Astrocyte of the spinal cord (primary cell): ENCODE data around the gene USP49.

Experiments
- DNase-seq: peaks from one replicate; pipeline ENCODE4 v3.0.0; 2011; ENCODE audit warnings: low read depth, low spot score
- H3K4me3 ChIP-seq: 2 replicates; pipeline ENCODE4 v1.5.1; 2011; ENCODE audit warnings: low read depth, mild to moderate bottlenecking, low read length, moderate library complexity
- in situ Hi-C: cut with HindIII; loops from 2 replicates; pipeline ENCODE4 v1.10.0; 2017; ENCODE audit warnings: low sequenced_read_pairs
- TF ChIP-seq, protein P1 (sequence below): IDR thresholded peaks from 2 replicates; pipeline ENCODE4 v1.5.1; 2012; ENCODE audit warnings: low read depth, mild to moderate bottlenecking, low read length, inconsistent platforms

USP49 gene

DNA sequence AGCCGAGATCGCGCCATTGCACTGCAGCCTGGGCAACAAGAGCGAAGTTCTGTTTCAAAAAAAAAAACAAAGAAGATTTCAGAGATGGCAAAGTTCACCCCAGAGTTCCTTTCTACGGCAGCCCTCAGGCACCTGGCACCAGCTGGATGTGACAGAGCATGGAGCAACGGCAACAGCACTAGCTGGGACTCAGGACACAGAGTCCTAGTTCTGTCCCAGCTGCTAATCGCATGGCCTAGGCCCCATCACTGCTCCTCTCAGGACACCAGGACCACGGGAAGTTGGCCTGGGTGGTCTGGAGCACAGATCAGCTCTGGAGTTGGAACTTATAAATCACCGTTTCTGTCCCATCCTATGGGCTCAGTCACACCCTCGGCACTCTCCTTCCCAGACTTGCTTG is 149.1 kb downstream of the USP49 start:
- in situ Hi-C loops, result no loop called here
- H3K4me3 ChIP-seq, result no peak overlapping the region
- TF ChIP-seq, protein P1, sequence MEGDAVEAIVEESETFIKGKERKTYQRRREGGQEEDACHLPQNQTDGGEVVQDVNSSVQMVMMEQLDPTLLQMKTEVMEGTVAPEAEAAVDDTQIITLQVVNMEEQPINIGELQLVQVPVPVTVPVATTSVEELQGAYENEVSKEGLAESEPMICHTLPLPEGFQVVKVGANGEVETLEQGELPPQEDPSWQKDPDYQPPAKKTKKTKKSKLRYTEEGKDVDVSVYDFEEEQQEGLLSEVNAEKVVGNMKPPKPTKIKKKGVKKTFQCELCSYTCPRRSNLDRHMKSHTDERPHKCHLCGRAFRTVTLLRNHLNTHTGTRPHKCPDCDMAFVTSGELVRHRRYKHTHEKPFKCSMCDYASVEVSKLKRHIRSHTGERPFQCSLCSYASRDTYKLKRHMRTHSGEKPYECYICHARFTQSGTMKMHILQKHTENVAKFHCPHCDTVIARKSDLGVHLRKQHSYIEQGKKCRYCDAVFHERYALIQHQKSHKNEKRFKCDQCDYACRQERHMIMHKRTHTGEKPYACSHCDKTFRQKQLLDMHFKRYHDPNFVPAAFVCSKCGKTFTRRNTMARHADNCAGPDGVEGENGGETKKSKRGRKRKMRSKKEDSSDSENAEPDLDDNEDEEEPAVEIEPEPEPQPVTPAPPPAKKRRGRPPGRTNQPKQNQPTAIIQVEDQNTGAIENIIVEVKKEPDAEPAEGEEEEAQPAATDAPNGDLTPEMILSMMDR, result no peak

DNA sequence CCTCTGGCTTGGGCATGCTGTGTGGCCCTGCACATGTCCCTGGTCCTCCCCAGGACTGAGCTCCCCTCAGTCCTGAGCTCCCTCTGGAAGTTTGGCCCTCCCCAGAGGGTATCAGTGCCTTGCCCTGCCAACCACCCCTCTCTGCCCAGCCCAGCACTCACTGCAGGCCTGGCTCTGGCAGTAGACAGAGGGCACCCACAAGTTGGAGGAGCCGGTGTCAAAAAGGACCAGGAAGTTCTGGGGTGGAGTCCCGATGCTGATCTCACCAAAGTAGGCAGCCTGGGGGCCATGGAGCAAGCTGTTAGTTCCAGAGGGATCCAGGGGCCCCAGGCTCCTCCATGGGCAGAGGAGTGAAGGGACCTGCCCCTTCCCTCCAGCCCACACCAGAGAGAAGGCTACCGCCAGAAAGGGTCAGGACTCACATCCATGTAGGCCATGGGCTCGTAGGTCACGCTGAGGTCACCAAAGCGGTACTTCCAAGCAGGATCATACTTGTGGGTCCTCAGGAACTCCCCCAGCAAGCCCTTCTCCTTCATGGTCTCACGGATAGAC is 150.9 kb downstream of the USP49 start:
- in situ Hi-C loops, result no loop called here
- no peak for DNase-seq
- no peak overlapping the region for H3K4me3 ChIP-seq
- TF ChIP-seq, protein P1, result no peak

More for the DNA sequence above, 149.1 kb downstream of the USP49 start:
- DNase-seq, result no peak

DNA sequence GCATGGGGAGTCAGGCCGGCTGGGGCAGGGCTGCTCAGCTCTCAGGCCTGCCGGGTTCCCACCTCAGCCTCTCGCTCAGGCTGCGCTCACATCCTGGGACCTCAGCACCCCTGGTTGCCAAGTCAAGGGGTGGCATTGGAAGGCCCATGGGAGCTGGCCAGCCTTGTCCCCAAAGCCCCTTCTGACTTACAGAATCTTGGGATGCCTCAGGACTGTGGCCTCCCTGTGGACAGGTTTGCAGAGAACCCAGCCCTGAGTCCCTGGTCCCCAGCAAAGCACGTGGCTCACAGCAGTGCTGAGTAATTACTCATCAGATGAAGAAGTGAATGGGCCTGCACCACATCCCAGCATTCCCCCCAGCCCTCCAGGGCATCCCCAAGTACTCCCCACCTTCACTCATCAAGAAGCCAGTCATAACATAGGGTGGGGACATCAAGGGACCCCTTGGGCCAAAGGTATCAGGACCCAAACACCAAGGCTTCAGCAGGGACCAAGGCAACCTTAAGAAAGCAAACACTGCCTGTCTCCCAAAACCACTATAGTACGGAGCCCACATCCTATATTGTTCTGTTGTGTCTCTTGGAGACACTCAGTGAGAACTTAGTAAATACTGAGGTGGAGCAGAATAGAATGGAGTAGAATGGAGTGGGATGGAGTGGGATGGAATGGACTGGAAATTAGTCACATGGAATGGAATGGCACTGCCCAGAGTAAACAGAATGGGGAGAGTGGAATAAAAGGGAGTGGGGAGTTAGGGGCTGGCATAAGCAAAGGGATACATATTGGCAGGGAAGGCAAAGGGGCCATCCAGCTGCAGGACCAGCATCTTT is 151.6 kb downstream of the USP49 start:
- no peak overlapping the region for H3K4me3 ChIP-seq
- DNase-seq, result no peak
- in situ Hi-C loops, result no loop called here
- TF ChIP-seq, protein P1, result no peak

DNA sequence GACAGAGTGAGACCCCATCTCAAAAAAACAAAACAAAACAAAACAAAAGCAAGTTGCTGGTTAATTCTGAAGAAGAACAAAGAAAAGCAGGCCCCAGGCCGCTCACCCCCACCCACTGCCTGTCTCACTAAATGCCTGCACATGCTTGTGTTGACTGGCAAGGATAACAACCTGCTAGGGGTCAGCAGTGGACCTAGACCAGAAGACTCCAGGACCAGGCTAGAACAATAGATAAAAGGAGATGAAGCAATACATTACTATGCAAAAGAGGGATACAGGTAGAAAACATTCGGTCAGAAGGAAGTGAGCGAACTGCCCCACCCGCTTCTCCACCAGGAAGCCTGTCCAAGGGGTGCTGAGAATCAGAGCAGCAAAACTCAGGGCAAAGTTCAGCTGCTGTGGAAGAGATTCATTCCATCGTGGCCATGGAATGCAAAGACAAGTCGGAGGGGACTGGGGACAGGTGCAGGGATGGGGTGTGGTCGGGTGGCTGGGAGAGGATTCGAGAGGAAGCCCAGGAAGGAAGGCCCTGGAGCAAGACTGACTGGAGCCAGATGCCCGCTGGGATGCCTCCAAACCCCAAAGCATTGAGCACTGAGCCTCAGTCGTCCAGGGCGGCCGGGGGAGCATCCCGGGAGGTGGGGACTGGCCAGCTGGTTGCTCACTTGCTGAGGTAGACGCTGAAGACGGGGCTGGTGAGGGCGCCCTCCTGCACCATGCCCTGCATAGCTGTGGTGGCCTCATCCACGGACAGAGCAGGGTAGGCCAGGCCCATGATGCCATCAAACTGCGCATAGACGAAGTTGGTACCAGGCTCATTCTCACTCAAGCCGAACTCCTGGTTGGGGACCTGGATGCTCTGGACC is 153.3 kb downstream of the USP49 start:
- in situ Hi-C loops, result no loop called here

DNA sequence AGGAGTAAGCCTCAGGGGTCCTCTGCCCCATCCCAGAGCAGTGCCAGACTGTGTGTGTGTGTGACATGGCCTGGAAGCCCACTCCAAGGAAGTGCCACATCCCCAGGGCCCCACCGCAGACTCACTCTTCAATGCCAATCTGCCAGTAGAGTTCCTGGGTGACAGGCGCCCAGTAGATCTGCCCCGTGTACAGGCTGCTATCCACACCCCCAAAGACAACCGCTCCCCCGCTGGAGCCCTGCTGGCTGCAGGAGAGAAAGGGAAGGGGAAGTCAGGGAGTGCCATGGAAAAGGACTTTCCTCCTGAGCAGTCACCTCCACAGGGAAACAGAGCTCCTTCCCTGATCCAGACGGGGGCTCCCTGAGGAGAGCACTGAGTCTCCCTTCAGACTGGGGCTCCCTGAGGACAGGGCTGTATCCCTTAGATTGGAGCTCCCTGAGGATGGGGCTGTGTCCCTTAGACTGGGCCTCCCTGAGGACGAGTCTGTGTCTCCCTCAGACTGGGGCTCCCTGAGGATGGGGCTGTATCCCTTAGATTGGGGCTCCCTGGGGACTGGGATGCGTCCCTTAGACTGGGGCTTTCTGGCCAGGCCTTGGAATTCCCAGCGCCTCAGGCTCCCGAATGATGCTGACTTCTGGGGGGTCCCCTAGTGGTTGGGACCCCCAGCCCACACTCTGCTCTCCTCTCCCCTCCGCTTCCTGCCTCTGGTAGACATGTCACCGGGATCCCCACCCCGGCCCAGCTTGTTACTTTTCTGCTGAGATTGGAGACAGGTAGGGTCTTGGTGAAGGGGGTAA is 154.6 kb downstream of the USP49 start:
- in situ Hi-C loops, result no loop called here
- no peak overlapping the region for H3K4me3 ChIP-seq
- DNase-seq, result no peak

More for the DNA sequence above, 153.3 kb downstream of the USP49 start:
- DNase-seq, result no peak
- no peak overlapping the region for H3K4me3 ChIP-seq
- TF ChIP-seq, protein P1, result no peak

More for the DNA sequence above, 154.6 kb downstream of the USP49 start:
- TF ChIP-seq, protein P1, result no peak
